GM19468 (cell line): ENCODE measurements around the gene FGD4.
"Not testable (repeated sequence)": the region's sequence is repeated elsewhere in the genome, so short reads cannot be mapped to it uniquely, and the experiment has no call there.

Source experiments
- ATAC-seq: cut with Tn5 transposase; IDR thresholded peaks from one replicate; pipeline ENCODE4 v1.9.1; 2021; ENCODE audit warnings: mild to moderate bottlenecking, moderate library complexity, moderate number of reproducible peaks; ENCODE audit not compliant: unreplicated experiment; ENCODE audit errors: extremely low read depth

Gene FGD4

GRCh38 chr12:32512379-32512778, 113.0 kb downstream of the FGD4 start:
- no peak for ATAC-seq

GRCh38 chr12:32512910-32513309, 113.6 kb downstream of the FGD4 start:
- no peak for ATAC-seq

GRCh38 chr12:32515137-32515873, 115.9 kb downstream of the FGD4 start:
- no peak for ATAC-seq

GRCh38 chr12:32516230-32516629, 116.9 kb downstream of the FGD4 start:
- no peak for ATAC-seq

GRCh38 chr12:32517966-32518365, 118.6 kb downstream of the FGD4 start:
- ATAC-seq: no peak

- no peak for ATAC-seq
These were observed 119.7 kb downstream of the FGD4 start for GRCh38 chr12:32519047-32519446.

- ATAC-seq: no peak
These were observed 123.2 kb downstream of the FGD4 start for GRCh38 chr12:32522331-32523221.

- not testable (repeated sequence) for ATAC-seq
These were observed 126.4 kb downstream of the FGD4 start for GRCh38 chr12:32525802-32526201.

GRCh38 chr12:32526343-32526742, 127.0 kb downstream of the FGD4 start:
- ATAC-seq: not testable (repeated sequence)

- no peak for ATAC-seq
These were observed 133.1 kb downstream of the FGD4 start for GRCh38 chr12:32532422-32532821.

- no peak for ATAC-seq
These were observed 133.6 kb downstream of the FGD4 start for GRCh38 chr12:32532951-32533350.

GRCh38 chr12:32533506-32533905, 134.1 kb downstream of the FGD4 start:
- not testable (repeated sequence) for ATAC-seq

- no peak for ATAC-seq
These were observed 134.7 kb downstream of the FGD4 start for GRCh38 chr12:32533971-32534590.

GRCh38 chr12:32534698-32535097, 135.3 kb downstream of the FGD4 start:
- ATAC-seq: no peak

- no peak for ATAC-seq
These were observed 136.1 kb downstream of the FGD4 start for GRCh38 chr12:32535288-32535999.

- ATAC-seq: no peak
These were observed 136.6 kb downstream of the FGD4 start for GRCh38 chr12:32536000-32536345.

- ATAC-seq: no peak
These were observed 142.5 kb downstream of the FGD4 start for GRCh38 chr12:32541754-32542374.

GRCh38 chr12:32542428-32543229, 143.3 kb downstream of the FGD4 start:
- no peak for ATAC-seq

- no peak for ATAC-seq
These were observed 145.5 kb downstream of the FGD4 start for GRCh38 chr12:32544893-32545292.
